ENCODE measurements around the gene ADORA2A. TPM values are rescaled to one million over a fixed set of nuclear protein-coding genes. Genes with fewer than 3 reads are reported as not detected.

The ADORA2A gene
- total RNA-seq, 2 donors from 2014 or later, result 2.5 to 4.0 TPM

GRCh38 chr22:24426851-24427499, 424 bp upstream of the ADORA2A start:
- intact Hi-C loops (cut with DNase I, micrococcal nuclease), result loop anchor here in 1 of 2 donors (10.0 kb wide), 1 partner anchor 88 kb away; no protein-coding TSS in a partner anchor
- ATAC-seq, result no peak
- no peak for DNase-seq

- intact Hi-C loops (cut with DNase I, micrococcal nuclease), result loop anchor here in 1 of 2 donors (10.0 kb wide), 1 partner anchor 86 kb away; no protein-coding TSS in a partner anchor
- no peak for DNase-seq
- no peak for ATAC-seq
Observed at GRCh38 chr22:24428751-24429410, 1.5 kb downstream of the ADORA2A start.

GRCh38 chr22:24429411-24430365, 2.3 kb downstream of the ADORA2A start:
- intact Hi-C loops (cut with DNase I, micrococcal nuclease), result loop anchor here in 1 of 2 donors (10.0 kb wide), 1 partner anchor 85 kb away; no protein-coding TSS in a partner anchor
- ATAC-seq (no peak), DNase-seq (peak in 1 of 2 donors; percentile 51)

- DNase-seq, result no peak
- no peak for ATAC-seq
- intact Hi-C loops (cut with DNase I, micrococcal nuclease), result no loop called here
Observed at GRCh38 chr22:24430431-24431308, 3.3 kb downstream of the ADORA2A start.

GRCh38 chr22:24431309-24432034, 4.1 kb downstream of the ADORA2A start:
- intact Hi-C loops (cut with DNase I, micrococcal nuclease), result no loop called here
- ATAC-seq (no peak), DNase-seq (no peak)

- ATAC-seq (peak; percentile 79), DNase-seq (peak; percentile 66 to 72)
- intact Hi-C loops (cut with DNase I, micrococcal nuclease), result no loop called here
Observed at GRCh38 chr22:24432059-24432853, 4.9 kb downstream of the ADORA2A start.

- no peak for DNase-seq
- intact Hi-C loops (cut with DNase I, micrococcal nuclease), result no loop called here
- no peak for ATAC-seq
Observed at GRCh38 chr22:24433001-24433827, 5.8 kb downstream of the ADORA2A start.

- intact Hi-C loops (cut with DNase I, micrococcal nuclease), result no loop called here
- DNase-seq, result peak in 1 of 2 donors; percentile 38
- no peak for ATAC-seq
Observed at GRCh38 chr22:24433828-24434470, 6.5 kb downstream of the ADORA2A start.

- ATAC-seq (peak; percentile 24), DNase-seq (peak; percentile 42 to 55)
- intact Hi-C loops (cut with DNase I, micrococcal nuclease), result no loop called here
Observed at GRCh38 chr22:24434471-24435322, 7.3 kb downstream of the ADORA2A start.

GRCh38 chr22:24435323-24435645, 7.9 kb downstream of the ADORA2A start:
- intact Hi-C loops (cut with DNase I, micrococcal nuclease), result no loop called here
- ATAC-seq (no peak), DNase-seq (no peak)

- DNase-seq, result no peak
- intact Hi-C loops (cut with DNase I, micrococcal nuclease), result no loop called here
- no peak for ATAC-seq
Observed at GRCh38 chr22:24435861-24436371, 8.5 kb downstream of the ADORA2A start.

- ATAC-seq, result no peak
- intact Hi-C loops (cut with DNase I, micrococcal nuclease), result no loop called here
- no peak for DNase-seq
Observed at GRCh38 chr22:24436553-24436952, 9.2 kb downstream of the ADORA2A start.

GRCh38 chr22:24437091-24437490, 9.7 kb downstream of the ADORA2A start:
- intact Hi-C loops (cut with DNase I, micrococcal nuclease), result no loop called here
- ATAC-seq (no peak), DNase-seq (no peak)

- intact Hi-C loops (cut with DNase I, micrococcal nuclease), result no loop called here
Observed at GRCh38 chr22:24437741-24438328, 10.4 kb downstream of the ADORA2A start.

More at GRCh38 chr22:24437741-24438328, 10.4 kb downstream of the ADORA2A start:
- DNase-seq (no peak), ATAC-seq (no peak)

Data from left colon (tissue), 2 donors.